ENCODE data around the gene SLC35D1.
"Not testable (repeated sequence)": the region's sequence is repeated elsewhere in the genome, so short reads cannot be mapped to it uniquely, and the experiment has no call there.

Gene SLC35D1

DNA sequence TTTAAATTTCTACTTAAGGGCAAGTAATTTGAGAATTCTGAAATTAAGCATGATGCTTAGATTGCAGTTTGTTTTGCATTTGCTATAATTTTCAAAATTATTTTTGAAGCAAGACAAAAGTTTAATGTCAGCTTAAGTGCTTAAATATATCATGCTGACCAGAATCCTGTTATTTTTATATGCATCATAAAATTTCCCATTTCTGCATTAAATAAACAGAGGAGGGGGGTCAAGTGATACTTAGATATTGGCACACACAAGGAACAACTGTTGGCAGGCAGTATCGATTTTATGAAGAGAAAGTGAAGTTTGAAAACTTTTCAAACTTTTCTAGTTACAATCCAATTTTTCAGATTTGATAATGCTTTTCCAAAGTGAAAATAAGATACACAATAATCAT, 68.1 kb downstream of the SLC35D1 start:
- DNase-seq (ENCODE audit: low spot score): no peak

DNA sequence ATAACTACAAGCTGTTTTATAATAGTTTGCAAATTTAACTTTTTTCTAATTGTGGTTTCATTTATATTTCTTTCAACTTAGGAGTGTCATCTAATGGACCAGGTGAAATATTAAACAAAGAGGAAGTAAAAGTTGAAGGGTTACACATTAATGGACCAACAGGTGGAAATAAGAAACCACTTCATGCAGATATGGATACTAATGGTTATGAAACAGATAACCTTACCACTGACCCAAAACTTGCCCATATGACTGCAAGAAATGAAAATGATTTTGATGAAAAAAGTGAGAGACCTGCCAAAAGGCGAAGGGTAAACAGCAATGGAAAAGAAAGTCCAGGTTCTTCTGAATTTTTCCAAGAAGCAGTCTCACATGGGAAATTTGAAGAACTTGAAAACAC, 69.5 kb downstream of the SLC35D1 start:
- DNase-seq (ENCODE audit: low spot score): no peak

DNA sequence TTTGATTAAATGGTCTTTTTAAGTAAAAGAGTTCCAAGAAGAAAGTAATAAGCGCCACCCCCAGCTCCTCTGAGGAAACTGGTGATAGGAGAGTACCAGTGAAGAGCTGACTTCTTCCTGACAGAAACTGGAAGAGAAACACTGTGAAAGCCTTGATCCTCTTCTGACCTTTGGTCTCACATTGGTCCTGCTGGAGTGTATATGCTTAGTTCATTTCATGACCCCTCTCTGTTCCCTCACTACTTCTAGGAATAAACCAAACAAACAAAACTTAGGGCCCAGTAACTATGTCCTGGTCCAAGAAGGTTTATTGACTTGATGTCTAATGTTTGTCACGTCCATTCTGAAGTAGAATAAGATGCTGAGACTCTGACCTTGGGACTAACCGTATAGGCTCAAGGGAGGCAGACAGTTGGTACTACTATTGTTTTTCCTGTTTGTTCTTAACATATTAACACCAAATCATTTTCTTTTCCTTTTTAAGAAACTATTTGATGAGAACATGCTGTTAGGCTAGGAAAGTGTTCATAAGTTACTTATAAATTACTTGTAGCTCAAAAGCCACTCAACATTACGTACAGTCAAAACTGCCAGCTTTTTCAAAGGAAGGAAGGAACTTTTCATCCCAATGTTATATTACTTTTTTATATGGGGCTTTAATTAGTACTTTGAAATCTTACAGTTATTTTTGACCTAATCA, 71.2 kb downstream of the SLC35D1 start:
- DNase-seq (ENCODE audit: low spot score): no peak

DNA sequence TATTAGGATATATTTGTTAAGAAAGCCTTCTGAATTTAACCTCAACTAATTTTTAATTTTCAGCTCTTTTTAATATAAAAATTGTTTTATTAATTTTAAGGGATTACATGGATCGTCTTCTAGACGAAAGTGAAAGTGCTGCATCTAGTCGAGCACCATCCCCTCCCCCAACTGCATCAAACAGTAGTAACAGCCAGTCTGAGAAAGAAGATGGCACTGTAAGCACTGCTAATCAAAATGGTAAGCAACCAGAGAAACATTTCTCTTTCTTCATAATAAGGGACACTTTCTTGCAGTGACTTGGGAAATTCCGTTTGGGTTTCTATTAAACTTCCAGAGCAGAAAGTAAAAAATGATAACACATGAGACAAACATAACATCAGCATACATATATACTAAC, 72.3 kb downstream of the SLC35D1 start:
- DNase-seq (ENCODE audit: low spot score): no peak

DNA sequence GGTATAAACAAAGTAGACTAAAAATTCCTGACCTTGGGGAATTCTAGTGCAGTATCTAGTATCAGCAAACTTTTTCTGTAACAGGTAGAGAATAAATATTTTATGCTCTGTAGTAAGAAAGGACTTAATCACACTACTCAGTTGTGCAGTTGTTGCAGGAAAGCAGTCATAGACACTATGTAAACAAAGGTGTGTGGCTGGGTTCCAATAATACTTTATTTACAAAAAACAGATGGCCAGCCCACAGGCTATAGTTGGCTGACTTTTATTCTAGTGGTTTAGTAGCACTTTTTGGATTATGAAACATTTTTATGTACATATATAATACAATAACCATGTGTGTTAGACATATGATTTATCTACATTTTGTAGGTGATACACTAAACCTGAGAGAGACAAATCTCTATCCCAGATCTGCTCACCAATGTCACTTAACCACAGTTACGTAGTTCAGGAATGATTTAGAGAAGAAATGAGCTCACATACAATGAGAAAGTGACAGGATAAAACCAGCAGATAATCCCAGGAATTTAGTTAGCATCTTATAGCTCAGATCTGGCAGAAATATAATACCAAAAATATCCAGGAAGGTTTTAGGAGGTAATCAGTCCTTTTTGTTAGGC, 73.1 kb downstream of the SLC35D1 start:
- no peak for DNase-seq (ENCODE audit: low spot score)

DNA sequence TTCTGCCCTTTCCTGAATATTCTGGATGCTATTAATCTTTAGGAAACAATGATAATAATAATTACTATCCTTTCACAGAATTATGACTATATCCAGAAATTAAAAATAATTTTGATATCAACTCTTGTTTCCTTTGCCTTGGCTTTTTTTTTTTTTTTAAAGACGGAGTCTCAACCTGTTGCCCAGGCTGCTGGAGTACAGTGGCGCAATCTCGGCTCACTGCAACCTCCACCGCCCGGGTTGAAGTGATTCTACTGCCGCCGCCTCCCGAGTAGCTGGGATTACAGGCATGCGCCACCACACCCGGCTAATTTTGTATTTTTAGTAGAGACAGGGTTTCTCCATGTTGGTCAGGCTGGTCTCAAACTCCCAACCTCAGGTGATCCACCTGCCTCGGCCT, 74.3 kb downstream of the SLC35D1 start:
- not testable (repeated sequence) for DNase-seq (ENCODE audit: low spot score)

DNA sequence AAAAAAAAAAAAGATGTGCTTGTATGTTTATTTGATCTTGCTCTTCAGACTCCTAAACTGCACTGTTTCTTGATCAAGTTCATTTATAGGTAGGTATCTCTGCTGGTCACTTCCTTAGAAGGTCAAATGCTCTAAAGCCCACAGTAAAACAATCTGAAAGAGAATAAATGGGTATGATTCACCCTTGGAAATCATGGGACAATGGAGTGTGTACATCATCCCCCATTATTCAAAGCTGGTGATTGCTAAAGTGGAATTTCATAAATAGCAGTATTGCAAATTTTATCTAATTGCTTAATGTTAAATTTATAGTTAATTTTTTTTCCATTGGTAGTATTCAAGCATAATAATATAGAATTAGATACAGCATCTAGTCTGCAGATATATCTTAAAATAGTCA, 75.7 kb downstream of the SLC35D1 start:
- DNase-seq (ENCODE audit: low spot score): no peak

DNA sequence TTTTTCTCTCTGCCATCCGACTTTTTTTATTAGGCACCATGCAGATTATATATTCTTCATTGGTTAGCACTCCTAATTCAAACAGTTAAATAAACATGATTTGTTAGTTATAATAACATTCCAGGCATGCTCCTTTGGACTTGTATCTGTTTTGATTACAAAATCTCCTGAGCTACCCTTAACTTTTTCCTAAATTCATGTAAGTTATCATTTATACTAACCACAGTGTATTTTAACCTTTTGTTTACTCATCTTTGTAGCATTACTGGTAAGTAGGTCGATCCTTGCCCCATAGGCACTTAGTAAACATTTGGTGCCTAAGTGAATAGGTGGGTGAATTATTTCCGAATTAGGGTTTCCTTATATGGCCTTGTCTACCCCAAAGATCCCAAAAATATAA, 85.4 kb downstream of the SLC35D1 start:
- no peak for DNase-seq (ENCODE audit: low spot score)

DNA sequence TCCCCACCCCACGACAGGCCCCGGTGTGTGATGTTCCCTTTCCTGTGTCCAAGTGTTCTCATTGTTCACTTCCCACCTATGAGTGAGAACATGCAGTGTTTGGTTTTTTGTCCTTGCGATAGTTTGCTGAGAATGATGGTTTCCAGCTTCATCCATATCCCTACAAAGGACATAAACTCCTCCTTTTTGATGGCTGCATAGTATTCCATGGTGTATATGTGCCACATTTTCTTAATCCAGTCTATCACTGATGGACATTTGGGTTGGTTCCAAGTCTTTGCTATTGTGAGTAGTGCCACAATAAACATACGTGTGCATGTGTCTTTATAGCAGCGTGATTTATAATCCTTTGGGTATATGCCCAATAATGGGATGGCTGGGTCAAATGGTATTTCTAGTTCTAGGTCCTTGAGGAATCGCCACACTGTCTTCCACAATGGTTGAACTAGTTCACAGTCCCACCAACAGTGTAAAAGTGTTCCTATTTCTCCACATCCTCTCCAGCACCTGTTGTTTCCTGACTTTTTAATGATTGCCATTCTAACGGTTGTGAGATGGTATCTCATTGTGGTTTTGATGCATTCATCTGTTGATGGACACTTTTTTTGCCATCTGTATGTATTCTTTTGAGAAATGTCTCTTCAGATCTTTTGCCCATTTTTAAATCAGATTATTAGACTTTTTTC, 87.6 kb downstream of the SLC35D1 start:
- DNase-seq (ENCODE audit: low spot score): not testable (repeated sequence)

DNA sequence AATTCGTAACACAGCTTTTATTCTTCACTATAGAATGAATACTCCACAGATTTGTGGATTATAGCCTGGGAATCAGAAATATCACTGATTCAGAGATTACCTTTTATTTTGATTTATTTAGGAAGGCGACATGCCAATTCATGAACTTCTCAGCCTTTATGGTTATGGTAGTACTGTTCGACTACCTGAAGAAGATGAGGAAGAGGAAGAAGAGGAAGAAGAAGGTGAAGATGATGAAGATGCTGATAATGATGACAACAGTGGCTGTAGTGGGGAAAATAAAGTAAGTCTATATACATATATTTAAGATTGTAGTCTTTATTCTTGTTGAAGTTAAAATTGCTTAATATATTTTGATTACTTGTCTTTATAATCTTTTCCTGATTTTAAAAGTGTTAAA, 96.0 kb downstream of the SLC35D1 start:
- no peak for DNase-seq (ENCODE audit: low spot score)

DNA sequence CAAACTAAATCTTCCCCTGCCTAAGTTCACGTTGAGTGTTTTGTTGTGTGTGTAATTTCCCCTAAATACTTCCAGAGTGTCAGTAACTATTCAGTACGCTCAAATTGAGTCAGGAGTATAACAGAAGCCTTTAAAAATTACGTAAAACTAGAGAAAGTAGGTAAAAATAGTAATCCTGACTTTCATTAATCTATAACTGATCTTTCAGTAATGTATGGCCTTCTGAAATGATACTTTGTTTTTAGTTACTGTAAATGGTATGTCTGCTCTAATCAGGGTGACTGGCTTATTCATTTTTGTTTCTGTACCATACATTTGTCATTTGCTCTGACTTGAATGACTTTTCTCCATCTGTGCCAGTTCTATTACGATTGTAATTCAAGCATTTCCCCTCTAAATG, 99.7 kb downstream of the SLC35D1 start:
- no peak for DNase-seq (ENCODE audit: low spot score)

DNA sequence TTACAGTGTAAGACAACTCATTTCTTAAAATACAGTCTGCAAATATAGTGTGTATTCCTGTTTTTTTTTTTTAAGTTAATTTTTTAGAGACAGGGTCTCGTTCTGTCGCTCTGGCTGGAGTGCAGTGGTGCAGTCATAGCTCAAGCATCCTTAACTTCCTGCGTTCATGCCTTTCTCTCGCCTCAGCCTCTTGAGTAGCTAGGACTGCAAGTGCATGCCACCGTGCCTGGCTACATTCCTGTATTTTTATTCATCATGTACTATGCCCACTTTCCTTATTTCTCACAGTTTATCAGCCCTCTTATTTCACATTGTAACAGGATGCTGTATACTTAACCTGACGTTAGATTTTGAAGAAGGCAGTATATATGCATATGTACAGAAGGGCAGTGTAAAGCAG, 102.4 kb downstream of the SLC35D1 start:
- no peak for DNase-seq (ENCODE audit: low spot score)

Measured in germinal center (tissue), 1 donor.